ENCODE measurements around the gene TADA2B. TPM values are rescaled to one million over a fixed set of nuclear protein-coding genes. Genes with fewer than 3 reads are reported as not detected.

TADA2B gene
- total and polyA plus RNA-seq, 10 of the 15 experiments (the other 5 are each of a cell fraction or from before 2014, with no cell fraction given) = 0.66 to 12.0 (median 5.6) TPM

GRCh38 chr4:7042503-7043283, 479 bp upstream of the TADA2B start:
- H4K20me1 ChIP-seq (ENCODE audit: control insufficient read depth, insufficient read depth) = peaks cover 7% of the 10 kb centered on the region; the same call in 1 of the 2 replicates
- ChIA-PET CTCF (interaction anchor here (0.6 to 9.1 kb wide), 14 partner anchors 8 to 134 kb away, joined by 3 to 210 read pairs (median 4); partner anchors contain the start of gene GRPEL1), POLR2A (interaction anchor here (0.6 to 7.2 kb wide), 8 partner anchors 19 to 69 kb away, joined by 3 to 88 read pairs (median 6); partner anchors contain the start of gene GRPEL1), SMC1A (ENCODE audit: uncharacterized antibody, unreplicated experiment) (interaction anchor here (0.7 to 5.6 kb wide), 5 partner anchors 25 to 156 kb away, joined by 3 to 79 read pairs (median 7); partner anchors contain the start of genes GRPEL1 and TBC1D14), RAD21 (ENCODE audit: unreplicated experiment) (interaction anchor here (0.9 to 4.7 kb wide), 8 partner anchors 16 to 322 kb away, joined by 3 to 87 read pairs (median 4); partner anchors contain the start of genes GRPEL1 and TBC1D14)
- peak overlapping the region; percentile 62 for H3K9ac ChIP-seq (ENCODE audit: control insufficient read depth, insufficient read depth, low read length)
- H3K4me2 ChIP-seq (ENCODE audit: control insufficient read depth, insufficient read depth) = peak overlapping the region; percentile 97
- H3K79me2 ChIP-seq (ENCODE audit: control insufficient read depth, insufficient read depth, low read length) = peaks cover 41% of the 10 kb centered on the region
- H3K9me3 ChIP-seq (replicated peaks; ENCODE audit: control insufficient read depth, insufficient read depth, low read length) = no peaks in the 10 kb centered on the region
- ATAC-seq (peak; percentile 86), DNase-seq (ENCODE audit: low read depth, low spot score) (peak; percentile 63), FAIRE-seq (peak; percentile 89)
- H3K4me1 ChIP-seq (ENCODE audit: control insufficient read depth, insufficient read depth, low read length) = peaks cover 27% of the 10 kb centered on the region
- H3K4me3 ChIP-seq = peak overlapping the region; percentile 75
- no TSS peak for BruUV-seq (replicated peaks)
- intact Hi-C loops (cut with micrococcal nuclease; ENCODE audit: unreplicated experiment) = loop anchor here (2.0 kb wide), 1 partner anchor 56 kb away; no protein-coding TSS in a partner anchor
- no peaks in the 10 kb centered on the region for H3K36me3 ChIP-seq (ENCODE audit: control insufficient read depth in 2 of 2, insufficient read depth in 2 of 2, low read length in 1 of 2)
- H3K27me3 ChIP-seq (replicated peaks in 1 of 2; ENCODE audit: control insufficient read depth in 2 of 2, insufficient read depth in 2 of 2, low read length in 1 of 2) = peaks cover 0 to 2% of the 10 kb centered on the region in 2 experiments; a peak in 1 of 4 replicates
- in situ Hi-C loops (cut with MboI) = no loop called here
- no peak overlapping the region for H3K27ac ChIP-seq (ENCODE audit: control insufficient read depth, insufficient read depth)
- WGBS (ENCODE audit: insufficient coverage, insufficient replicate concordance, low lambda C conversion rate, missing lambda C conversion rate) = 1% methylated on average over 63 of the region's 90 CpGs
- H2AFZ ChIP-seq (ENCODE audit: control insufficient read depth, low read depth, low read length) = peak overlapping the region; percentile 89
- TF ChIP-seq CBFB (IDR thresholded peaks at IDR 0.05; ENCODE audit: low read depth) (no peak), HDAC2 (IDR thresholded peaks at IDR 0.05) (no peak), USF1 (IDR thresholded peaks at IDR 0.05; ENCODE audit: borderline replicate concordance, extremely low read length, insufficient read depth, low read depth, low read length) (no peak), IRF3 (IDR thresholded peaks at IDR 0.05) (peak; percentile 72; the same call in 1 of the 2 replicates), NRF1 (conservative IDR thresholded peaks at IDR 0.05; ENCODE audit: low read depth, low read length) (peak; percentile 68), BHLHE40 (IDR thresholded peaks at IDR 0.05; ENCODE audit: borderline replicate concordance in 1 of 2, low read depth in 2 of 2, low read length in 1 of 2) (peak; percentile 21 to 34; a peak in 2 of 4 replicates), DPF2 (IDR thresholded peaks at IDR 0.05) (peak; percentile 31; the same call in 1 of the 2 replicates), NR2F1 (conservative IDR thresholded peaks at IDR 0.05) (no peak), SRF (IDR thresholded peaks at IDR 0.05; ENCODE audit: low read depth in 2 of 2, low read length in 2 of 2) (0 out of 4 replicates have a peak, but pooled peaks of 1 of the 2 experiments have one; percentile 12), CHD2 (IDR thresholded peaks at IDR 0.05; ENCODE audit: borderline replicate concordance, low read depth, low read length) (peak; percentile 76), RB1 (IDR thresholded peaks at IDR 0.05; ENCODE audit: borderline replicate concordance) (no peak), SKIL (IDR thresholded peaks at IDR 0.05; ENCODE audit: low read depth, poor library complexity, severe bottlenecking) (no peak), RCOR1 (conservative IDR thresholded peaks at IDR 0.05; ENCODE audit: low read depth, low read length) (no peak), PKNOX1 (IDR thresholded peaks at IDR 0.05) (peak; percentile 79), CREB1 (IDR thresholded peaks at IDR 0.05; ENCODE audit: low read depth) (peak; percentile 63; the same call in 1 of the 2 replicates), ZBED1 (IDR thresholded peaks at IDR 0.05; ENCODE audit: borderline replicate concordance) (no peak), FOXM1 (IDR thresholded peaks at IDR 0.05; ENCODE audit: low read depth, low read length) (no peak)

All from GM12878 (cell line).